GM12873 (cell line): ENCODE data around the gene FRMD4A.

Experiments
- TF ChIP-seq, protein P1 (sequence below): IDR thresholded peaks from 2 replicates; pipeline ENCODE4 v1.5.1; 2012; ENCODE audit warnings: low read depth, mild to moderate bottlenecking, moderate library complexity, low read length, control low read depth; ENCODE audit not compliant: insufficient read depth; ENCODE audit errors: missing control alignments

FRMD4A gene

DNA sequence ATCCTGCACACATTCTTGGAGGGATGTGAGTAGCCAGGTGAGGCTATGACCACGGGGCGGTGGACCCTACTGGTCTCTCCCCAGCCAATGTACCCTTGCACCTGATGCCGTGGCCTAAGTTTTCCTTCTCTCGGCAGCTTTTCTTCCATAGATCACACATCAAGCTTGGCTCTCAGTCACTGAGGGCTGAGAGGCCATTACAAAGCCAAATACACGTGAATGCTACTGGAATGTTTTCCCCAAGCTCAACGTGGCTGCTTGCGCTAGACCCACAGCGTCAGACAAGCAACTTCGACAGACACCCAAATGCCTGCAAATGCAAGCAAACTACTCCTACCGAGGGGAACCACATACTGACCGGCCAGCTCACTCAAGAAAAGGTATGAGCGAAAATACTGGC lies 660.8 kb downstream of the FRMD4A start:
- TF ChIP-seq, protein P1, sequence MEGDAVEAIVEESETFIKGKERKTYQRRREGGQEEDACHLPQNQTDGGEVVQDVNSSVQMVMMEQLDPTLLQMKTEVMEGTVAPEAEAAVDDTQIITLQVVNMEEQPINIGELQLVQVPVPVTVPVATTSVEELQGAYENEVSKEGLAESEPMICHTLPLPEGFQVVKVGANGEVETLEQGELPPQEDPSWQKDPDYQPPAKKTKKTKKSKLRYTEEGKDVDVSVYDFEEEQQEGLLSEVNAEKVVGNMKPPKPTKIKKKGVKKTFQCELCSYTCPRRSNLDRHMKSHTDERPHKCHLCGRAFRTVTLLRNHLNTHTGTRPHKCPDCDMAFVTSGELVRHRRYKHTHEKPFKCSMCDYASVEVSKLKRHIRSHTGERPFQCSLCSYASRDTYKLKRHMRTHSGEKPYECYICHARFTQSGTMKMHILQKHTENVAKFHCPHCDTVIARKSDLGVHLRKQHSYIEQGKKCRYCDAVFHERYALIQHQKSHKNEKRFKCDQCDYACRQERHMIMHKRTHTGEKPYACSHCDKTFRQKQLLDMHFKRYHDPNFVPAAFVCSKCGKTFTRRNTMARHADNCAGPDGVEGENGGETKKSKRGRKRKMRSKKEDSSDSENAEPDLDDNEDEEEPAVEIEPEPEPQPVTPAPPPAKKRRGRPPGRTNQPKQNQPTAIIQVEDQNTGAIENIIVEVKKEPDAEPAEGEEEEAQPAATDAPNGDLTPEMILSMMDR = no peak

DNA sequence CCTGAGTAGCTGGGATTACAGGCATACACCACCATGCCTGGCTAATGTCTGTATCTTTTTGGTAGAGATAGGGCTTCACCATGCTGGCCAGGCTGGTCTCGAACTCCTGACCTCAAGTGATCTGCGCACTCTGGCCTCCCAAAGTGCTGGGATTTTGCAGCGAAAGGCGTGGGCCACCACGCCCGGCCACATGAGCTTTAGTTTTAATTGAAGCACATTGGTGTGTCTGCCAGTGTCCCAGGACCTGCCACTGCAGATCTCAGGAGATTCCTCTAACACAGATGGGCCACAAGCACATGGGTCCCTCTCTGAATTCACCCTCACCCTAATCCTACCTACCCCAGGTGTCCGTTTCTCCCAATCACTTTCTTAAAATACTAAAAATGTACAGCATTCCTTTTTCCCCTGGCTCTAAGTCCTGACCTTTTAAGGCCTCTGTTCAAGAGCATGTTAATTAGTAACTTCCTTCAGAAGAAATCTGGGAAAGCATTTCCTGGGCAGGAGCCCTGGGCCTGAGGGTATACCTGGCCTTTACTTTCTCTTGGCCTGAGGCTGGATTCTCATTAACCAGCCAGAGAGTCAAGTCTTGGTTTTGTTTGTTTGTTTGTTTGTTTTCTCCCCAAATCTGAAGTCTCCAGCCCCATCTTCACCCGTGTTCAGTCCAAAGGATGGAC lies 661.4 kb downstream of the FRMD4A start:
- TF ChIP-seq, protein P1 = no peak

DNA sequence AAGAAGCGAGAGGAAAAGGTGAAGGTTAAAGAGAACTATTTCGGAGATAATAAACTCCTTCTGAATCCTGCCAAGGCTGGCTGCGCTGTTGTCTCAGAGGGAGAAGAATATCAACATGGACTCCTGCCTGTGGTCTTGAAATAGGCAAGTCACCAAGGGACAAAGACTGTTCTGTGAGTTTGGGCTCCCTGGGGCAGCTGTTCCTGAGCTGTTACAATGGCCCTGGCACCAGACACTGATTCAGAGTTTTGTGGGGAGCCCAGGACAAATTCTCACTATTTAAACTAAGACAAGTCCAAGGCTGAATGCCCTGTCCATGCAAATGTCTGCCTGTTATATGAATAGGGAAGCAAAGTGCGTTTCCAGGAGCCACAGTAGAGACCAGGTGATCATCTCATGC lies 662.6 kb downstream of the FRMD4A start:
- TF ChIP-seq, protein P1 = no peak

DNA sequence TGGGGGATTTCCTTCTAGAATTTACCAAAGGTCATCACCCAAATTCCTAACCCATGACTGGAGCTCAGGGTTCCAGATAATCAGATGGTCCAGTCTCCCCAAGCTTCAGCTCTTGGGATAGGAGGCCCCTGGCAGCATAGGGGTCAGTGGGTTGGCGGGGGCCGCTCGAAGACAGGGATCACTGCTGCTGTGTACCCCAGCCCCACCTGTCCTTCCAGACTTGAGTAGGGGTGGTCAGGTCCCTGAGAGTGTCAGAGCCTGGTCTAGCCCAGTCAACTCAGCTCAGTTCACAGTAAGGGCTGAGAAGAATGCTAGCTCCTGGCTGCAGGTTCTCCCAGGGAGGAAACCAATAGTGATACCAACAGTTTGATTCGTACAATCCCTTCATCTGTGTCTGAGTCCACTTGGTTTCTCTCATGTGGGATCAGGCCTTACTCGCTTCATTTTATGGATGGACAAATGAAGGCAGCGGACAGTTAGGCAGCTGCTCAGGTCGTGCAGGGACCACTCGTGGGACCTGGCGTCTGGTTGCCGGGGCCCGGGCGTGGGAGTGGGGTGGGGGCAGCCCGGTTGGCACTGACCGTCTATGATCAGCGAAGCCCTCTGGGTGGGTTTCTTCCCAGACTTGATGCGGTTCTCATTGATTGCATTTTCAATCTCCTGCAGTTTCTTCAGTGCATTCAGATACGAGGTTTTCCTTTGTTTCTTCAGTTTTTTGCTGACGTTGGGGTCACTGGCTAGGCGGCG lies 665.0 kb downstream of the FRMD4A start:
- TF ChIP-seq, protein P1 = no peak

DNA sequence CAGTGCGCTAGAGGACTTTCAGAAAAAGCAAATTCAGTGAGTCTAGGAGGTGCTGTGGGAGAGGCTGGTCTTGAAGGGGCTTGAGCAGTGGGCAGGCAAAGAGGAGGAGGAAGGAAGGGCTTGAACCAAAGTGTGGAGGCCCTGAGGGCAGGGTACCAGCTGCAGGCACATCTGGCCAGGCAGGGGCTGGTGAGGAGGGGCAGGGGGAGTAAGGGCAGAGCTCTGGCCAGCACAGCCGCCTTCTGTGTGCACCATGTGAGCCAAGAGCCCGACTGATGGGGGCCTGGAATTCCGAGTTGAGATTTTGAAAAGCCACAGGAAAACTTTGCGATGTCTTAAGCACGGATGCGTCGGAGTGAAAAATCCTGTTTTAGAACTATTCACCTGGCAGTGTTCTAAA lies 669.5 kb downstream of the FRMD4A start:
- TF ChIP-seq, protein P1 = no peak

DNA sequence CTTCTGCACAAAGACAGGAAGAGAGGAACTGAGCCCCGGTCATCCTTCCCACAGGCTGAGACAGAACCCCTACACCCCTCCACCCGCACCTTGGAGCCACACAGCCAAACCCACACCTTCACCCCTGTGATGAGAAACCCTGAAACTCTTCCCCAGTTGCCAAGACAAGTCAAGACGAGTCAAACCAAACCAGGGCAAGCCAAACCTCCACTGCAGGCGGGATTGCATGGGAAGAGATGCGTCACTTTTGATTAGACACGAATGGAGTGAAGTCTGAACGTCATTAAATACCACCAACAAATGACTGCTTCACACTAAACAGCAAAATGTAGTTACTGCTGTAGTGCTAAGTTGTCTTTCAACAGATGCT lies 670.2 kb downstream of the FRMD4A start:
- TF ChIP-seq, protein P1 = no peak

DNA sequence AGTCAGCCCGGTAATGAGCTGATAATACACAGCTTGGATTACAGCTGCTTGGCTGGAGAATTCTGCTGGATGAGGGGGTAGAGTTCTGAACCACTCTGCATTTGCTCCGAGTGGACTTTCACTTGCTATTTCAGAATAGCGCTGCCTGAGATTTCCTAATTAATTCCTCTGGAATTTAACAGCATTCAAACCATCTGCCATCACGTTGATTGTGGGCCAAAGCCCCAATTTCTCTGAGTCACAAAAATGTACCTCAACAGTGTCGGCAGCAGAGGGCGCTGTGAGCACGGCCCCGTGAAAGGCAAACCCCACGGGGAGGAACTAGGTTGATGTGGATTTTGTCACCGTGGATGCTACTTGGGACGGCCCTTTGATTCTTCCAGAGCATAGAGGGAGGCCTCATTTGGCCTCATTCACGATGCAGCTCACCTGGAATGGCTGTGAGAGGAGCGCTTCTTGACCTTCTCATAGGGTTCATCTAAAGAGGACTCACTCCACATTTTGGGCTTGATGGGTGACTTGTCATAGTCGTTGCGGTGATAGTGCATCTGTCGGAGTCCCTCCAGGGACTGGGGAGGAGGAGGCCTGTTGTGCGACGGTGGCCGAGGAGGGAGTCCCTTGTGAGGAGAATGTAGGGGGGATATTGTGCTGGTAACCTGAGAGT lies 670.7 kb downstream of the FRMD4A start:
- TF ChIP-seq, protein P1 = peak; percentile 91
